Right hindlimb (tissue), 1 donor: ENCODE data around the gene RPS18.

ENCODE experiments used
- DNase-seq: peaks from one replicate; pipeline ENCODE4 v3.0.0-alpha.2; 2018

The RPS18 gene

DNA sequence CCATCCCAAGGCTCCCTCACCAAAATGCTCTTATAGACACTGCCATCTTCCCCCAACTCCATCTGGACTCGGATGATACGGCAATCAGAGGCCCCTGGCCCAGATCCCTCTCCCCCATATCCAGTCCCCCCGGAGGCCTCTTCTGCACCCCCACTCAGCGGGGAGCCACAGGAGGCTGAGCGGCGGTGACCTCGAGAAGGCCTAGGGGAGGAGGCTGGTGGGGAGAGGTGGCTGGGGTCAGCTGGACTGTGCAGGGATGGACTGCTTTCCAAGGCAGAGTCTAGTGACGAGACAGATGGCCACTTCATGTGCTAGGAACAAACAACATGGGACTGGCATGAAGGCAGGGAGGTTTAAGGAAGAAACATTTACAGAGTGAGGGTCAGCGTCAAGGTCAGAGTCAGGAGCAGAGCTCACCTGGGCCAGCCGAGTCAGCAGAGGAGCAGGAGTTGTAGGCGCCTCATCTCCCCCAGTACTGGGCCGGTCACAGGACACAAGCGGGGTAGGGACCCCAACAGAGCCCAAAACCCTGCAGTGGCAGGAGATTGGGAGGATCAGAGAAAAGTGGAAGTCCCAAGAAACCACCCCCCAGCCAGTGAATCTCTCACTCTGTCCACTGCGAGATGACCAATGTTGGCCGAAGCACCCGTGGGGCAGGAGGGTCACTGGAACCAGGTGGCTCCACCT, 21.3 kb downstream of the RPS18 start:
- DNase-seq = no peak

GRCh38 chr6:33294086-33294823, 22.4 kb downstream of the RPS18 start:
- no peak for DNase-seq

GRCh38 chr6:33295621-33296369, 23.9 kb downstream of the RPS18 start:
- no peak for DNase-seq

- DNase-seq = no peak
Observed at GRCh38 chr6:33296797-33297405, 25.0 kb downstream of the RPS18 start.

GRCh38 chr6:33297406-33297955, 25.6 kb downstream of the RPS18 start:
- DNase-seq = no peak

DNA sequence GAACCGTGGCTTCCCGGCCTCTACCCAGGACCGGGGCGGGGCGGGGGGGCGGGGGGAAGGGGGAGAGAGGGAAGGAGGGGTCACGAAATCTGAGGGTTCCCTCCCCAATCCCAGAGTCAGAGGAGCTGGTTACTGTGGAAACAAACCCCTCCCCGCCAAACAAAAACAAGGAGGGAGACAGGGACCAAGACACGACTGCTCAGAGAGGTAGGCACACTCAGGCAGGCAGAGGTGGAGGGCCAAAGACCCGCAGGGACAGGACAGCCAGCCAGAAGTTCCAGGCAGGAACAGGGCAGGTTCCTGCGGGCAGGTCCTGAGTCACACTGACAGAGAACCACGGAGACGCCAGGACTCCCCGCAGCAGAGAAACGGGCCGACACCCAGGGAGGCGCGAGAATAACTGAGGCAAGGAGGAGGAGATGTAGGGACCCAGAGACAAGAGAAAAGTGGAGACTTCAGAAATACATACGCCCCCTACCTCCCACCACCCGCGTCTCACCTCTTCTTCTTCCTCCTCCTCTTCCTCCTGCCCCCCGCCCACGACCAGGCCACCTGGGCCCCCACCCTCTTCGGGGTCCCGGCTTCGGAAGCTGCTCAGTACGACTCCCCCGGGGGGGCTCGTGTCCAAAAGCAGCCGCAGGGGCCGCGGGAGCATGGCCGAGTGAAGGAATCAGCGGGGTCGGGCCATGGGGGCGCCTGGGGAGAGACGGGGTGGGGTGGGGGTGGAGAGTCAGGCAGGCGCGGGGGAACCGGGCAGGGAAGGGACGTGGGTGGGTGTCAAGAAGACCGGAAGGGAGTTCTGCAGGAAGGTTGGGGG, 26.3 kb downstream of the RPS18 start:
- DNase-seq = peak; percentile 91

- DNase-seq = peak; percentile 89
Observed at GRCh38 chr6:33298773-33299236, 26.9 kb downstream of the RPS18 start, which contains the start of gene RGL2. TSS of gene RGL2 (minus strand) at chr6:33298942. CDS start at chr6:33298610, 332 bp downstream.

GRCh38 chr6:33299237-33299944, 27.5 kb downstream of the RPS18 start:
- peak; percentile 95 for DNase-seq

GRCh38 chr6:33301877-33302276, 30.0 kb downstream of the RPS18 start:
- no peak for DNase-seq

- no peak for DNase-seq
Observed at GRCh38 chr6:33304216-33304615, 32.3 kb downstream of the RPS18 start.

- DNase-seq = no peak
Observed at GRCh38 chr6:33305052-33305451, 33.2 kb downstream of the RPS18 start.

DNA sequence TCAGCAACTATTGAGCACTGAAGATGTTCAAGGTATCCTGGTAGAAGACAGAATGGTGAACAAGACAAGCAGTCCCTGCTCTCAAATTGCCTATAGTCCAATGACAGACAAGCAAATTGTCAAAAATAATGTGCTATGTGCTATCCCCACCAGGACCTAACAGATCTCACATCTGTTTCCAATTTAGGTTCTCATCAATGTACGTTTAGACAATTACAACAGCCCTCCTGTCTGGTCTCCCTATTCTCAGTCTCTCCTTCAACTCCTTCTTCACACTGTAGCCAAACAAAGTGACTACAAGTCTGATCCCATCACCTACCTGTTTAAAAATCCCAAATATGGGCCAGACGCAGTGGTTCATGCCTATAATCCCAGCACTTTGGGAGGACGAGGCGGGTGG, 34.5 kb downstream of the RPS18 start:
- DNase-seq = no peak

GRCh38 chr6:33312361-33313104, 40.7 kb downstream of the RPS18 start:
- DNase-seq = peak; percentile 72

DNA sequence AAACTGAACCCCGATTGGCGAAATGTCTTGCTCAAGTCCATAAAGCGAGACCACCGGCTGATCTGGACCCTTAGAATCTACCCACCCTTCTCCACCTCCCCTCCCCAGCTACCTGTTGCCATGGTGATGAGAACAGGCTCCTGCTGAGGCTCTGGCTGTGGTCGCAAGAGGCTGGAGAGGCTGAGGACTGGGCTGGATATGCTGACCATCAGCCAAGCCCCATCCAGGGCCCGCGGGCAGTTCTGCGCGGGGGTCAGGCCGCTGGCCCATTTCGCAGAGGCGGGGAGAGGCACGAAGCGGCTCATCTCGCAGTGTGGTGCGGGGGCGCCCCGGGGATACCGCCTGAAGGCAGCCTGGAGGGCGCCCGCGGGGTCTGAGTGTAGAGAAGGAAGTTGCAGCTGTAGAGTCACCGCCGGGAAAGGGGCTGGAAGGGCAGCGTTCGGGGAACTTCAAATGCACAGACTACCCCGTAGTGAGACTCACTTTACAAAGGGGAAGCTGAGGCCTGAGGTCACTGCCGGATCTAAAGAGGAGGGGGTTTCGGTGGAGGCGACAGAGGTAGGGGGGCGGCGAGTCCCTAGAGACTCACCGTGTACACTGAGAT, 41.3 kb downstream of the RPS18 start:
- peak; percentile 72 for DNase-seq

GRCh38 chr6:33313709-33314514, 42.0 kb downstream of the RPS18 start, which contains the start of gene TAPBP:
TSS of gene TAPBP (minus strand) at chr6:33314078. CDS start at chr6:33314041, 37 bp downstream.
- DNase-seq = peak; percentile 76

DNA sequence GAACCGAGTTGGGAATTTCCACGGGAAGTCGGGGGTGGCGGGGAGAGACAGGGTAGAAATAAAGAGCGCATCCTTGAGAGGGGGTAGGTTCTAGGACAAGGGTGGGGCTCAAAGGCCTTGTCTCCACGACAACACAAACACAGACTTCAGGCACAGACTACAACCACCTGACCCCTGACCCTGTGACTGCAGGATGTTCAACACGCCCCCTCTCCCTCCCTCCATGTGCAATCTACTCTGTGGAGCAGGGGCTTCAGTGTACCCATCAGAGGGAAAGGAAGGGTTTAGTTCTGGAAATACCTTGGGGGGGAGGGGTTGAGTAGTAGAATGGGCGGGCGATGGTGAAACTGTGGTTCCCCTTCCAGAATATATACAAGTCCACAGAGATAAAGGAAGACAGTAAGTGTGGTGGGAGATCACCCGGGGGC, 42.7 kb downstream of the RPS18 start:
- DNase-seq = peak; percentile 80

DNA sequence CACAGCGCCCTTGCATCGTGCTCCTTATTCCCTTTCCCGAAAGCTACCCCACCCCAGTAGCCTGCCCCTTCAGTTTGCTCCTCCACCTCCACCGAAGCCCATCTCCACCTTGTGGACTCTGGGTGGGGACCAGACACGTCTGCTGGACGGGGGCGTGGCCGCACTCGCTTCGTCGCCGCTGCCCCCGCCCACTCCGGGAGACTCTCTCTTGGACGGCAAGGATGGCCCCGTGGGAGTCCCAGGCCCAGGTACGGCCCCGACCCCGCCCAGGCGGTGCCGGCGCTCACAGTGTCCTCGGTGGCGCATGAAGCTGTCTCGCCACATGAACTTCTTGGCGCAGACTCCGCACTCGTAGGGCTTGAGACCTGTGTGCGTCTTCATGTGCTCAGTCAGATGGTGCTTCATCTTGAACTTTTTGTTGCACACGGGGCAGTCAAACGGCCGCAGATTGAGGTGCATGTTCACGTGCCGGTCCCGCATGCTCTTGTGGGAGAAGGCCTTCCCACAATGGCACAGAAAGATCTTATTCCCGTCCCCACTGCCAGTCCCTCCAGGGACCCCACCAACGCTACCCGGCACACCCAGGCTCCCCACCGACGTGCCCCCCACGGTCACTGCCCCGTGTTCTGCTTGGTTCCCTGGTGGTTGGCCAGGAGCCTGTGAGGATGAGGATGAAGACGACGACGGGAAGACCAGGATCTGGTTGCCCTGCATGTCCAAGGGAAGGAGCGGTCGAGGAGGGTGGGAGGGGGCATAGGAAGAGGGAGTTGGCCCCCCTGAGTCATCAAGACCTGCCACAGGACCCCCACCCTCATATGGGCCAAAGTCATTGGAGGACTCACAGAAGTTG, 43.3 kb downstream of the RPS18 start:
- DNase-seq = peak; percentile 56
